ENCODE measurements around the gene GSTT4. TPM values are rescaled to one million over a fixed set of nuclear protein-coding genes. Genes with fewer than 3 reads are reported as not detected.

Gene GSTT4
- total RNA-seq (2011; cell fraction: chromatin; rRNA removed; ENCODE audit: low replicate concordance), result not detected in 2 replicates
- total RNA-seq (2011; cell fraction: nucleolus; rRNA removed), result not detected in 2 replicates
- total RNA-seq (2011; cell fraction: nucleoplasm; rRNA removed), result not detected in 2 replicates
- total RNA-seq (2014; rRNA removed) (not detected in 2 replicates), total RNA-seq (2014; rRNA removed; fragmentation: Illumina TruSeq; extraction: Trizol) (not detected in 2 replicates), total RNA-seq (2015; rRNA removed; fragmentation: Illumina TruSeq; extraction: Trizol) (not detected in 2 replicates), total RNA-seq (2021) (not detected in 2 replicates), polyA plus RNA-seq (2011; rRNA removed) (not detected in 2 replicates), polyA plus RNA-seq (2014; fragmentation: Illumina TruSeq; extraction: Trizol) (not detected in 2 replicates), polyA plus RNA-seq (2014; fragmentation: Nextera tagmentation; extraction: Ambion mirVana) (not detected), polyA plus RNA-seq (2014; rRNA removed) (not detected in 2 replicates), polyA minus RNA-seq (2011; rRNA and poly(A)+ RNA removed) (not detected in 2 replicates), Bru-seq, nascent RNA (not detected), BruChase-seq, experiment 1, labeled RNA remaining after a 2-hour chase (percentile 10 among the genes with signal in this experiment), BruChase-seq, experiment 2, labeled RNA remaining after a 6-hour chase (not detected)
- not detected in 2 replicates for polyA plus RNA-seq (2011; cell fraction: cytosol; rRNA removed)
- not detected in 2 replicates for polyA plus RNA-seq (2011; cell fraction: nucleus; rRNA removed)
- polyA plus RNA-seq (2012), result not detected in 2 replicates
- polyA minus RNA-seq (2011; cell fraction: cytosol; rRNA and poly(A)+ RNA removed), result not detected in 2 replicates
- not detected in 2 replicates for polyA minus RNA-seq (2011; cell fraction: nucleus; rRNA and poly(A)+ RNA removed)
- long read RNA-seq, experiment 1, result 0 reads
- long read RNA-seq, experiment 2, result 0 reads
- long read RNA-seq, experiment 3, result 0 reads

DNA sequence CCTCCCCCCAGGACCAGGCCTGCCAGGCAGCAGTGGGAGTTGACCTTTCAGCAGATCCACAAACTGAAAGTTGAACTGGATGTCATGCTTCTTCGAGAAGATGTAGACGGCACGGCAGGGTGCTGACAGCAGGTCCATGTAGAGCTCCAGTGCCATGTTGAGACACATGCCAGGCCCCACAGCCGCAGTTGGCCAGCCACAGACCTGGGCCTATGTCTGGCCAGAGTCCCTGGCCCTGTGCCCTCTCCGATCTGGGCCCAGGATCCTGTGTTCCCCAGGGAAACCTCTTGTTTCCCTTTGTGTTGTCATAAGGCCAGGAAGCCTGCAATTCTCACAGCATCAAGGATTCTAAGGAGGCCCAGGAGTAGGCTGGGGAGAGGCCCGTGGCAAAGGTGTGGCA, at the start of gene GSTT4:
GSTT4 (minus strand) TSS at position 253 of the 400 bp plus-strand sequence; CDS start at position 156, 97 bp downstream.
- FAIRE-seq, result no peak
- 40% methylated on average over 6 of the region's 6 CpGs for WGBS (ENCODE audit: insufficient coverage, low coverage, missing lambda C conversion rate)
- CTCF ChIA-PET (ENCODE audit: low intra/inter-chr PET ratio), result no interaction called here
- intact Hi-C loops (cut with micrococcal nuclease), result no loop called here
- H3K9ac ChIP-seq (ENCODE audit: insufficient read depth in 1 of 2, low read depth in 2 of 2, low read length in 2 of 2), result peak within 1 kb of the TSS in 1 of 2 experiments; percentile 65; a peak in 1 of 4 replicates
- no peak within 1 kb of the TSS for H2AFZ ChIP-seq (ENCODE audit: low read depth, low read length)
- H3K4me2 ChIP-seq (ENCODE audit: insufficient read depth, low read length), result no peak within 1 kb of the TSS
- no peaks in the 10 kb centered on the region for H3K79me2 ChIP-seq (ENCODE audit: control insufficient read depth, insufficient read depth, low read length)
- no peak for DNase-seq (ENCODE audit: extremely low read depth in 1 of 4, low spot score in 3 of 4)
- no peak for ATAC-seq
- H3K27me3 ChIP-seq (ENCODE audit: control insufficient read depth in 2 of 2, insufficient read depth in 2 of 2, low read length in 2 of 2), result no peaks in the 10 kb centered on the region
- no peak within 1 kb of the TSS for H3K4me3 ChIP-seq
- no peak within 1 kb of the TSS for H3K27ac ChIP-seq (ENCODE audit: extremely low read depth, low read depth, low read length)
- H3K36me3 ChIP-seq (ENCODE audit: control insufficient read depth, insufficient read depth, low read length), result no peaks in the 10 kb centered on the region
- H3K9me3 ChIP-seq (replicated peaks; ENCODE audit: control insufficient read depth, insufficient read depth, low read depth, low read length), result peaks cover 3% of the 10 kb centered on the region; the same call in 1 of the 2 replicates
- POLR2A ChIA-PET, result no interaction called here
- H4K20me1 ChIP-seq (replicated peaks; ENCODE audit: control insufficient read depth, insufficient read depth, low read length), result no peaks in the 10 kb centered on the region
- TF ChIP-seq TCF3 (CRISPR knock-in tag; IDR thresholded peaks at IDR 0.05) (no peak), SRF (CRISPR knock-in tag; IDR thresholded peaks at IDR 0.05) (no peak), FOXJ3 (CRISPR knock-in tag; IDR thresholded peaks at IDR 0.05) (no peak), ZNF586 (CRISPR knock-in tag; conservative IDR thresholded peaks at IDR 0.05) (no peak), HIVEP1 (CRISPR knock-in tag; IDR thresholded peaks at IDR 0.05) (no peak), NR1H2 (CRISPR knock-in tag; IDR thresholded peaks at IDR 0.05) (no peak), BRF1 (IDR thresholded peaks at IDR 0.05; ENCODE audit: borderline replicate concordance, extremely low read depth, insufficient read length) (no peak), CREM (IDR thresholded peaks at IDR 0.05; ENCODE audit: low read depth) (no peak), ZNF431 (CRISPR knock-in tag; IDR thresholded peaks at IDR 0.05) (no peak), MEF2A (IDR thresholded peaks at IDR 0.05; ENCODE audit: control insufficient read depth, low read depth, low read length) (no peak), MTA1 (IDR thresholded peaks at IDR 0.05; ENCODE audit: borderline replicate concordance) (no peak)
- TF ChIP-seq, protein P1, sequence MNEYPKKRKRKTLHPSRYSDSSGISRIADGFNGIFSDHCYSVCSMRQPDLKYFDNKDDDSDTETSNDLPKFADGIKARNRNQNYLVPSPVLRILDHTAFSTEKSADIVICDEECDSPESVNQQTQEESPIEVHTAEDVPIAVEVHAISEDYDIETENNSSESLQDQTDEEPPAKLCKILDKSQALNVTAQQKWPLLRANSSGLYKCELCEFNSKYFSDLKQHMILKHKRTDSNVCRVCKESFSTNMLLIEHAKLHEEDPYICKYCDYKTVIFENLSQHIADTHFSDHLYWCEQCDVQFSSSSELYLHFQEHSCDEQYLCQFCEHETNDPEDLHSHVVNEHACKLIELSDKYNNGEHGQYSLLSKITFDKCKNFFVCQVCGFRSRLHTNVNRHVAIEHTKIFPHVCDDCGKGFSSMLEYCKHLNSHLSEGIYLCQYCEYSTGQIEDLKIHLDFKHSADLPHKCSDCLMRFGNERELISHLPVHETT (CRISPR knock-in tag; conservative IDR thresholded peaks at IDR 0.05 in 1 of 2, IDR thresholded peaks at IDR 0.05 in 1 of 2), result no peak
- TF ChIP-seq, protein P2, sequence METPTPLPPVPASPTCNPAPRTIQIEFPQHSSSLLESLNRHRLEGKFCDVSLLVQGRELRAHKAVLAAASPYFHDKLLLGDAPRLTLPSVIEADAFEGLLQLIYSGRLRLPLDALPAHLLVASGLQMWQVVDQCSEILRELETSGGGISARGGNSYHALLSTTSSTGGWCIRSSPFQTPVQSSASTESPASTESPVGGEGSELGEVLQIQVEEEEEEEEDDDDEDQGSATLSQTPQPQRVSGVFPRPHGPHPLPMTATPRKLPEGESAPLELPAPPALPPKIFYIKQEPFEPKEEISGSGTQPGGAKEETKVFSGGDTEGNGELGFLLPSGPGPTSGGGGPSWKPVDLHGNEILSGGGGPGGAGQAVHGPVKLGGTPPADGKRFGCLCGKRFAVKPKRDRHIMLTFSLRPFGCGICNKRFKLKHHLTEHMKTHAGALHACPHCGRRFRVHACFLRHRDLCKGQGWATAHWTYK (CRISPR knock-in tag; IDR thresholded peaks at IDR 0.05), result no peak
- TF ChIP-seq, protein P3, sequence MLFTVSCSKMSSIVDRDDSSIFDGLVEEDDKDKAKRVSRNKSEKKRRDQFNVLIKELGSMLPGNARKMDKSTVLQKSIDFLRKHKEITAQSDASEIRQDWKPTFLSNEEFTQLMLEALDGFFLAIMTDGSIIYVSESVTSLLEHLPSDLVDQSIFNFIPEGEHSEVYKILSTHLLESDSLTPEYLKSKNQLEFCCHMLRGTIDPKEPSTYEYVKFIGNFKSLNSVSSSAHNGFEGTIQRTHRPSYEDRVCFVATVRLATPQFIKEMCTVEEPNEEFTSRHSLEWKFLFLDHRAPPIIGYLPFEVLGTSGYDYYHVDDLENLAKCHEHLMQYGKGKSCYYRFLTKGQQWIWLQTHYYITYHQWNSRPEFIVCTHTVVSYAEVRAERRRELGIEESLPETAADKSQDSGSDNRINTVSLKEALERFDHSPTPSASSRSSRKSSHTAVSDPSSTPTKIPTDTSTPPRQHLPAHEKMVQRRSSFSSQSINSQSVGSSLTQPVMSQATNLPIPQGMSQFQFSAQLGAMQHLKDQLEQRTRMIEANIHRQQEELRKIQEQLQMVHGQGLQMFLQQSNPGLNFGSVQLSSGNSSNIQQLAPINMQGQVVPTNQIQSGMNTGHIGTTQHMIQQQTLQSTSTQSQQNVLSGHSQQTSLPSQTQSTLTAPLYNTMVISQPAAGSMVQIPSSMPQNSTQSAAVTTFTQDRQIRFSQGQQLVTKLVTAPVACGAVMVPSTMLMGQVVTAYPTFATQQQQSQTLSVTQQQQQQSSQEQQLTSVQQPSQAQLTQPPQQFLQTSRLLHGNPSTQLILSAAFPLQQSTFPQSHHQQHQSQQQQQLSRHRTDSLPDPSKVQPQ (CRISPR knock-in tag; IDR thresholded peaks at IDR 0.05; ENCODE audit: borderline replicate concordance), result no peak
- BruUV-seq (replicated peaks), result no TSS peak
- in situ Hi-C loops (cut with MboI), result loop anchor here (5.0 kb wide), 1 partner anchor 68 kb away; no protein-coding TSS in a partner anchor
- H3K4me1 ChIP-seq (replicated peaks in 1 of 2; ENCODE audit: control insufficient read depth in 2 of 2, insufficient read depth in 2 of 2, low read length in 2 of 2), result peaks cover 9 to 18% of the 10 kb centered on the region in 2 experiments; a peak in 4 of 5 replicates
- H3K9me1 ChIP-seq (ENCODE audit: control insufficient read depth, insufficient read depth, low read length), result no peaks in the 10 kb centered on the region

All from K562 (cell line).